ENCODE results near the gene CORIN.

CORIN gene

DNA sequence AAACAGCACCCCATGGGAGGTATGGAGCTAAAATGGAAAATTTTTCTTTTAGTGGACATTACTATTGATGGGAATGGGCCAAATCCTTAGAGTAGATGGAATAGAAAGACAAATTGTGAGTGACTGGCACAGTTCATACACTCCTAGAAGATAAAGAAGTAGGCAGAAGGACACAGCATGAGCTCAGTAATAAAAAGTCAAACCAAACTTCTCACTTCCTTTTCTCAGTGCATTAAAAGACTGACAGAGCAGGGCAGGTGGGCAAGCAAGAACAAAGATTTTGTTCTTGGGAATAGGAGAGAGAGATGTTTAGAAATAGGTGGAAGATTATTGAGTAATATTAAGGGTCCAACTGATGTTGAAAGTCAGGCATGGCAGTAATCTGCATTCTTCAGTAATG, 220.3 kb downstream of the CORIN start:
- Histone ChIP-seq H3K36me3 (ENCODE audit: control insufficient read depth, insufficient read depth, low read length) (no peaks in the 10 kb centered on the region), H3K9me3 (ENCODE audit: control insufficient read depth, low read length) (no peaks in the 10 kb centered on the region), H3K4me3 (ENCODE audit: extremely low read depth, insufficient read depth, low read length, poor library complexity, severe bottlenecking) (no peak overlapping the region), H3K27ac (ENCODE audit: low read depth, low read length, severe bottlenecking) (no peak overlapping the region), H3K4me1 (ENCODE audit: control insufficient read depth, insufficient read depth, low read length, poor library complexity, severe bottlenecking) (no peaks in the 10 kb centered on the region)

DNA sequence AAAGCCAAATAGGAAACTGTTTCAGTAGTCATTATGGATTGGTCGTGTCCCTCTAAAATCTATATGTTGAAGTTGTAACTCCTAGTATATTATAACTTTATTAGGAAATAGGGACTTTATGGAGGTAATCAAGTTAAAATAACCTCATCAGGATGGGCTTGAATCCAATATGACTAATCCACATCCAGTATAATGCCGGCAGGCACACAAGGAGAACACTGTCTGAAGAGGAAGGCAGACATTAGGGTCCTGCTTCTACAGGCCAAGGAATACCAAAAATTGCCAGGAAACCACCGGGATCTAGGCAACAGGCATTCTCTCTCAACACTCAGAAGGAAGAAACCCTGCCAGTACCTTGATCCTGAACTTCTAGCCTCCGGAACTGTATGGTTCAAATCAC, 222.5 kb downstream of the CORIN start:
- Histone ChIP-seq H3K4me3 (ENCODE audit: extremely low read depth, insufficient read depth, low read length, poor library complexity, severe bottlenecking) (no peak overlapping the region), H3K36me3 (ENCODE audit: control insufficient read depth, insufficient read depth, low read length) (no peaks in the 10 kb centered on the region), H3K4me1 (ENCODE audit: control insufficient read depth, insufficient read depth, low read length, poor library complexity, severe bottlenecking) (peaks cover 4% of the 10 kb centered on the region), H3K27ac (ENCODE audit: low read depth, low read length, severe bottlenecking) (no peak overlapping the region), H3K9me3 (ENCODE audit: control insufficient read depth, low read length) (no peaks in the 10 kb centered on the region)
- 79 to 89% methylated on average over 2 of the region's 4 CpGs for WGBS, 2 experiments (ENCODE audit: insufficient coverage in 2 of 2)

DNA sequence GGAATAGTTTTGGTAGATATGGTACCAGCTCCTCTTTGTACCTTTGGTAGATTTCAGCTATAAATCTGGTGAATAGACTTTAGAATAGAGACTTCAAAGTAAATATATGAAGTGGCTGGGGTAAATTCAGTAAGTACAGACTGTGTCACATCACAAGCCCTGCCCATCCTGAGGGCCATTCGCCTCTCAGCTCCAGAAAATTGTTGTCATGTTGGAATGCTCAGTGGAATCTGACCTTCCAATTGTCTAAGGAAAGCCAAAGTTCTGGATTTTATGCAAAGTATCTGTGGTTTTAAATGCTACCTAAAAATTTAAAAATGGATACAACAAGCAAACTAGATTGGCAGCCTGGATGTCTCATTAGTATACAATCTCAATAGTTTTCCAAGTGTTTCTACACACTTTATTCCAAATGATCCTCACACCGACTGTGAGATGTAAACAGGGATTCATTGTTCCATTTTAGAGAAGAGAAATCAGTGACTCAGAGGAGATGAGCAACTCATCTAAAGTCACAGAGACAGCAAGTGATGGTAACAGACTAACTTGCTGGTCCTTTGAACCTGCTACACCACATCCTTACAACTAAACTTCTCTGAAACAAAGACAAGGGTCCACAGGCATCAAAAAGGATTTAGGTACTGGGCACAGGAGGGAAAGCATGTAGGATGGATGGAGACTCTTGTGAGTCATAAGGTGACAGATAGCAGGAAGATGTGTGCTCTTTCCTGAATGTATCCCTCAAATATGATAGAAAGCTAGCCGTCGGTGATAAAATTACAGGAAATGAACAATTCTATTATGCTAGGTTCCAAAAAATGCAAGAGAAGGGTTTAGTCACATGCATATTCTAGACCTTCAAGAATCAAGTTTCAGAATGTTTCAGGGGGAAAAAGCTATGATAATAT, 225.5 kb downstream of the CORIN start:
- no peak overlapping the region for H3K4me3 ChIP-seq (ENCODE audit: extremely low read depth, insufficient read depth, low read length, poor library complexity, severe bottlenecking)
- 88 to 100% methylated on average over 1 to 2 of the region's 4 CpGs for WGBS, 2 experiments (ENCODE audit: insufficient coverage in 2 of 2)
- no peaks in the 10 kb centered on the region for H3K9me3 ChIP-seq (ENCODE audit: control insufficient read depth, low read length)

DNA sequence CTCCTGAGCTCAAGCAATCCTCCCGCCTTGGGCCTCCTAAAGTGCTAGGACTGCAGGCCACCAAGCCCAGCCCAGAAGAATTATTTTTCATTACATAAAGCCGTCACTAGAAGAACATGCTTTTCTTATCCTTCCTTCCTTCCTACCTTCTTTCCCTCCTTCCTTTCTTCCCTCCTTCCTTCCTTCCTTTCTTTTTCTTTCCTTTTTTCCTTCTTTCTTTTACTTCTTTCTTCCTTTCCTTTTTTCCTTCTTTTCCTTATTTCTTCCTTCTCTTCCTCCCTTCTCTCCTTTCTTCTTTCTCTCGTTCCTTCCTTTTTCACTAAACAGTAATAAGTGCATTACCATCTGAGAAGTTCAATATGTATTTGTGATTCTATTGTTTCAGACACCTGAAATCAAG, 231.4 kb downstream of the CORIN start:
- H3K9me3 ChIP-seq (ENCODE audit: control insufficient read depth, low read length), result no peaks in the 10 kb centered on the region
- no peaks in the 10 kb centered on the region for H3K4me1 ChIP-seq (ENCODE audit: control insufficient read depth, insufficient read depth, low read length, poor library complexity, severe bottlenecking)
- no peak overlapping the region for H3K27ac ChIP-seq (ENCODE audit: low read depth, low read length, severe bottlenecking)
- H3K36me3 ChIP-seq (ENCODE audit: control insufficient read depth, insufficient read depth, low read length), result no peaks in the 10 kb centered on the region
- no peak overlapping the region for H3K4me3 ChIP-seq (ENCODE audit: extremely low read depth, insufficient read depth, low read length, poor library complexity, severe bottlenecking)
- WGBS, 2 experiments (ENCODE audit: insufficient coverage in 2 of 2), result 95 to 96% methylated on average over 2 of the region's 3 CpGs

More for the DNA sequence above, 225.5 kb downstream of the CORIN start:
- H3K36me3 ChIP-seq (ENCODE audit: control insufficient read depth, insufficient read depth, low read length), result no peaks in the 10 kb centered on the region
- peaks cover 4% of the 10 kb centered on the region for H3K4me1 ChIP-seq (ENCODE audit: control insufficient read depth, insufficient read depth, low read length, poor library complexity, severe bottlenecking)
- no peak overlapping the region for H3K27ac ChIP-seq (ENCODE audit: low read depth, low read length, severe bottlenecking)

DNA sequence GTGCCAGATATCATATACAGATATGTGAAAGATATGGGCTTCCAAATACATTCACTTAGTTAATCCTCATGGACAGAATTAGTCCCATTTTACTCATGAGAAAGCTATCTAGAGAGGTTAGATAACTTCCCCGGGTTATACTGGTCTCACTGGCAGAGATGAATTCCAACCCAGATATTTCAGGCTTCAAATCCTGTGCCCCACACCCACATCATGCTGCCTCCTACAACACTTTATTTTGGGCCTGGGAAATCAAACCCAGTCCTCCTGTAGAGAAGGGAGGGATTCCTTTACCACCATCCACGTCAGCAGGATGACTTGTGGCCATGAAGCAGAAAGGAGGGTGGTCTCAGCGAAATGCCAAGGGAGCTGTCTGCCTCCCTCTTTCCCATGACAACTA, 239.0 kb downstream of the CORIN start:
- WGBS, 2 experiments (ENCODE audit: insufficient coverage in 2 of 2), result no CpG with 5 or more reads among the region's 3 CpGs
- no peaks in the 10 kb centered on the region for H3K9me3 ChIP-seq (ENCODE audit: control insufficient read depth, low read length)
- H3K4me3 ChIP-seq (ENCODE audit: extremely low read depth, insufficient read depth, low read length, poor library complexity, severe bottlenecking), result no peak overlapping the region
- no peaks in the 10 kb centered on the region for H3K36me3 ChIP-seq (ENCODE audit: control insufficient read depth, insufficient read depth, low read length)
- no peak overlapping the region for H3K27ac ChIP-seq (ENCODE audit: low read depth, low read length, severe bottlenecking)
- H3K4me1 ChIP-seq (ENCODE audit: control insufficient read depth, insufficient read depth, low read length, poor library complexity, severe bottlenecking), result no peaks in the 10 kb centered on the region

DNA sequence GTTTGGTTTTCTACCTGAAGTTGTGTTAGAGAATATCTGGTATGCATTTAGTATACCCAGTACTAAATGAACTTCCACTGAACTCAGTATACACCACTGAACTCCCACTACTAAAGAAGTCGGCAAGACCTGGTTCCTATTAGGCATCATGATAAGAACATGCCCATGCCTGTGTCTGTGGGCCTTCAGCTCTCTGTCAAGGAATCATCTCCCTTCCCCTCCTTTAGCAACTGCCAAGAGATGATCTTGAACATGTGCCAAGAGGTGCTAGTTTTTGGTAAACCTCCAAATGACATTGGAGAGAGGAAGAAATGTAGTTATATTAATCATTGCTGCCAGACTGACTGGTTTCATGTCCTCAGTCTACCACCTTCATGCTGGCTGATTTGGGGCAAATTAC, 239.5 kb downstream of the CORIN start:
- Histone ChIP-seq H3K36me3 (ENCODE audit: control insufficient read depth, insufficient read depth, low read length) (no peaks in the 10 kb centered on the region), H3K4me1 (ENCODE audit: control insufficient read depth, insufficient read depth, low read length, poor library complexity, severe bottlenecking) (no peaks in the 10 kb centered on the region), H3K4me3 (ENCODE audit: extremely low read depth, insufficient read depth, low read length, poor library complexity, severe bottlenecking) (no peak overlapping the region), H3K9me3 (ENCODE audit: control insufficient read depth, low read length) (no peaks in the 10 kb centered on the region), H3K27ac (ENCODE audit: low read depth, low read length, severe bottlenecking) (no peak overlapping the region)
- WGBS, 2 experiments (ENCODE audit: insufficient coverage in 2 of 2), result 78% methylated on average over 1 of the region's 1 CpG; no CpG with 5 or more reads in 1 of the 2 experiments

DNA sequence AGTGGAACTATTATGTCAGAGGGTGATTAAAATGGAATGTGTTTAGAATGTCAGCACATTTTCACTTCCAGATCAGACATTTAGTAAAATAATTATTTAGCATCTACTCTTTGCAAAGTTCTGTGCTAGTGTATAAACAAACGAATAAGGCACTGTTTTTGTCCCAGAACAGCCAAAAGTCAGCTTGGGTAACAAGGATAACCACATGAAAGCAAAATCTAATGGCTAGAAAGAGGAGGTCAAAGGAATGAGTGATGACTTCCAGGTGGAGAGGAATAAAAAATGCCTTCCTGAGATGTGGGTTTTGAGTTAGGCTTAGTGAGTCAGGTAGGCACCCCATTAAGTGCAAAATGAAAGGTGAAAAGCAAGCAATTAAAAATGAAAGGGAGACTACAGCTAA, 240.2 kb downstream of the CORIN start:
- Histone ChIP-seq H3K27ac (ENCODE audit: low read depth, low read length, severe bottlenecking) (no peak overlapping the region), H3K4me3 (ENCODE audit: extremely low read depth, insufficient read depth, low read length, poor library complexity, severe bottlenecking) (no peak overlapping the region), H3K9me3 (ENCODE audit: control insufficient read depth, low read length) (no peaks in the 10 kb centered on the region), H3K36me3 (ENCODE audit: control insufficient read depth, insufficient read depth, low read length) (no peaks in the 10 kb centered on the region), H3K4me1 (ENCODE audit: control insufficient read depth, insufficient read depth, low read length, poor library complexity, severe bottlenecking) (no peaks in the 10 kb centered on the region)
- WGBS, 2 experiments (ENCODE audit: insufficient coverage in 2 of 2), result 88 to 100% methylated on average over 1 of the region's 1 CpG

DNA sequence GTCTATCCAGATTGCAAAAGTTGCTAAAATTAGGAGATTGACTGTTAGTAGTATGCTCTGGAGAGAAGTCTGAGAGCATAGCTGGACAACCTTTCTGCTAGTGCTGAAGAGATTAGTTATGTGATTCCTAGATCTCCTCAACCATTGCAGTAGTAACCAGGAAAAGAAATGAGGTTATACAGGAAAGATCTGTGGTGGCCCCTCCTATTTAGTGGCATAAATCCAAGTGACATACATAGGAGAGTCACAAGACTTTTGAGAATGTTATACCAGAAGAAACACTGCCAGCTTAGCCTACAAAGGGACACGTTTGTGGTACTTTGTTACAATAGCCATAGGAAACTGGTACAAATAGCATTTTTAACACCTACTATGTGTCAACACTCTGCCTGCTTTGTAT, 247.5 kb downstream of the CORIN start:
- WGBS, 2 experiments (ENCODE audit: insufficient coverage in 2 of 2), result no CpG with 5 or more reads among the region's 1 CpG
- peaks cover 11% of the 10 kb centered on the region for H3K36me3 ChIP-seq (ENCODE audit: control insufficient read depth, insufficient read depth, low read length)
- H3K4me1 ChIP-seq (ENCODE audit: control insufficient read depth, insufficient read depth, low read length, poor library complexity, severe bottlenecking), result no peaks in the 10 kb centered on the region
- no peak overlapping the region for H3K4me3 ChIP-seq (ENCODE audit: extremely low read depth, insufficient read depth, low read length, poor library complexity, severe bottlenecking)
- no peak overlapping the region for H3K27ac ChIP-seq (ENCODE audit: low read depth, low read length, severe bottlenecking)
- peaks cover 6% of the 10 kb centered on the region for H3K9me3 ChIP-seq (ENCODE audit: control insufficient read depth, low read length)

DNA sequence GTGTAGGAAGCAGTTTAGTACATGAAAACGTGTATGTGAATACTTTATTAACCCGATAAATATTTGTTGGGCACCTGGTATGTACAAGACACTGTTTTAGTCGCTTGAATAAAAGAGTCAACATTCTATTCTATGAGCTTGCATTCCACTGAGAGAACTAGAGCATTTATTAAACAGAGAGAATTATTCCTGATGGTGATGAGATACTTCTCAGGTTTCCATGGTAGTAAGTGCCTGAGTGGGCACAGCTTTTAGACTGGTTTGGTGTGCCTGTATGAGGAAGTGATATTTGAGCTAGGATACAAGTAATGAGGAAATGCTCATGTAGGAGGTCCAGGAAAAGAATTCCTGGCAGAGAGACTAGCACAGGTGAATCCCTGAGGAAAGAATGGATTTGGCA, 258.6 kb downstream of the CORIN start:
- Histone ChIP-seq H3K4me3 (ENCODE audit: extremely low read depth, insufficient read depth, low read length, poor library complexity, severe bottlenecking) (no peak overlapping the region), H3K36me3 (ENCODE audit: control insufficient read depth, insufficient read depth, low read length) (peaks cover 3% of the 10 kb centered on the region), H3K27ac (ENCODE audit: low read depth, low read length, severe bottlenecking) (no peak overlapping the region), H3K9me3 (ENCODE audit: control insufficient read depth, low read length) (no peaks in the 10 kb centered on the region), H3K4me1 (ENCODE audit: control insufficient read depth, insufficient read depth, low read length, poor library complexity, severe bottlenecking) (no peaks in the 10 kb centered on the region)
- WGBS, 2 experiments (ENCODE audit: insufficient coverage in 2 of 2), result 90% methylated on average over 2 of the region's 3 CpGs; no CpG with 5 or more reads in 1 of the 2 experiments

DNA sequence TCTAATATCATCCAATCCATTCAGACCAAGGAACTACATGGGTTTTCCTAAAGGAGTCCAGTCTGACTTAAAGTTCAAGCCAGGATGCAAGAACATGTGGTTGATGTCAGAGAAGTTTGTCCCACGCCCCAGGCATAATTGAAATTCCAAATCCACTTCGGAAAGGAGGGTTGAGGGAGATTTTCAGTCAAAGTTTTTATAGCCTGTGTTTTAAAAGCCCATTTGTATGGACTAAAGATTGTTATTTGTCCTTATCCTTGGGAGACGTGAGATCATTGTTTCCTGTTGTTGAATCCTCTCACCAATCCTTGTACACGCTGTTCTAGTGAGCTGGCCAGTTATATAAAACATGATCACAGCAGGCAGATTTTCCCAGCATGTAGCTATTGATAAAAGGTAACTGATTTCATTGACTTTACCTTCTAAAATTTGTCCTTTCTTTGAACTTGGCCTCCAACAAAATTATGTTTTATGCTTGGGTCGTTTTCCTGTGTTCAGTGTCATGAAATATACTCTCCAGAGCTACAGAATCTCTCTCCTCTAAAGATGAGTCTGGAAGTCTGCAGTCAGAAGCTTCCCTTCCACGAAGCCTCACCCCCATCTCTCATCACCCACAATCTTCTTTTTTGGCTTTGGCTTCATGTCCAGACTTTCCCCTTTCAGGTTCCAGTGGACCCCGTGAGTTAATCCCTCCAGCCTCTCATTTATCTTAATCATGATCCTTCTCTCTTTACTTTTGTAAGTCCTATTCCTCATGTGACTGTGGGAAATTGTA, 259.9 kb downstream of the CORIN start:
- Histone ChIP-seq H3K9me3 (ENCODE audit: control insufficient read depth, low read length) (no peaks in the 10 kb centered on the region), H3K36me3 (ENCODE audit: control insufficient read depth, insufficient read depth, low read length) (peaks cover 3% of the 10 kb centered on the region), H3K4me1 (ENCODE audit: control insufficient read depth, insufficient read depth, low read length, poor library complexity, severe bottlenecking) (no peaks in the 10 kb centered on the region), H3K4me3 (ENCODE audit: extremely low read depth, insufficient read depth, low read length, poor library complexity, severe bottlenecking) (no peak overlapping the region), H3K27ac (ENCODE audit: low read depth, low read length, severe bottlenecking) (no peak overlapping the region)
- WGBS, 2 experiments (ENCODE audit: insufficient coverage in 2 of 2), result 84 to 88% methylated on average over 4 to 7 of the region's 7 CpGs

DNA sequence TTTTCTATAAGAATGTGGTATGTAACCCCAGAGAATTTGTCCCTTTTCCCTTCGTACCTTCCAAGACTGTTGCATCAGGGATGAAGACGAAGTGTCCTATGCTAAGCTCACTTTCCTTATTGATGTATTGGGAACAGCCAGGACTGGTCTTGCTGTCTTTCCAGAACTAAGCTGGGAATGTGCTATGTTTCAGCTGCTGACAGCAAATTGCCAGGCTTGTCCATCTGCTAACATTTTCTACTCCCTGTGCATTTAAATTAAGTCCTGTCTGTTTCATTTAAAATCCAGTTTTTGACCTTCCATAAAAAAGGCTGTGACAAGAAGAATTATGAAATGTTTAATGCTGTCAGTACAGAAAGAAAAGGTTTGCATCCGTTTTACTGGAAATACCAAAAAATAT, 264.9 kb downstream of the CORIN start:
- Histone ChIP-seq H3K36me3 (ENCODE audit: control insufficient read depth, insufficient read depth, low read length) (peaks cover 6% of the 10 kb centered on the region), H3K4me1 (ENCODE audit: control insufficient read depth, insufficient read depth, low read length, poor library complexity, severe bottlenecking) (no peaks in the 10 kb centered on the region), H3K9me3 (ENCODE audit: control insufficient read depth, low read length) (no peaks in the 10 kb centered on the region), H3K4me3 (ENCODE audit: extremely low read depth, insufficient read depth, low read length, poor library complexity, severe bottlenecking) (no peak overlapping the region), H3K27ac (ENCODE audit: low read depth, low read length, severe bottlenecking) (no peak overlapping the region)
- WGBS, 2 experiments (ENCODE audit: insufficient coverage in 2 of 2), result 85 to 100% methylated on average over 1 to 2 of the region's 3 CpGs
